ENCODE data around the gene SLC38A8.

Gene SLC38A8

GRCh38 chr16:84068041-84068440 lies 25.4 kb upstream of the SLC38A8 start:
- no peak for FAIRE-seq

- no peak for FAIRE-seq
These were observed 25.0 kb upstream of the SLC38A8 start for GRCh38 chr16:84067640-84068039.

GRCh38 chr16:84065536-84066132 lies 23.0 kb upstream of the SLC38A8 start:
- FAIRE-seq, result no peak

DNA sequence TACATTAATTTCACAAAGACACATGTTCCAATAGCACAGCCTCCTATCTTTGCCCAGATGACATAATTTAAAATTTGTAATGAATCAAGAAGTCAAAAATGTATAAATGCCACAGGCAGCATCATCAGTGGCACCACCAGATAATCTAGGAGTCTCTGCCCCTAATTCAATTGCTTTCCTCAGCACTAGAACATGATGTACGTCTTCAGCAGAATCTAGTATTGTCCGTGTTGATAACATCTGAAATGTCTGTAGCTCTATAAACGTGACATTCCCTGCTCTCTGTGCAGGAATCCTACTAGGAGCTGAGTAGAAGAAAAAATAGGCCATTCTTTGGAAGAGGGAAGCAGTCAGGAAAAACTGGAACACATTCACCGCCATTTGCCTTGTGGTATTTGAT lies 21.4 kb upstream of the SLC38A8 start:
- FAIRE-seq, result no peak

DNA sequence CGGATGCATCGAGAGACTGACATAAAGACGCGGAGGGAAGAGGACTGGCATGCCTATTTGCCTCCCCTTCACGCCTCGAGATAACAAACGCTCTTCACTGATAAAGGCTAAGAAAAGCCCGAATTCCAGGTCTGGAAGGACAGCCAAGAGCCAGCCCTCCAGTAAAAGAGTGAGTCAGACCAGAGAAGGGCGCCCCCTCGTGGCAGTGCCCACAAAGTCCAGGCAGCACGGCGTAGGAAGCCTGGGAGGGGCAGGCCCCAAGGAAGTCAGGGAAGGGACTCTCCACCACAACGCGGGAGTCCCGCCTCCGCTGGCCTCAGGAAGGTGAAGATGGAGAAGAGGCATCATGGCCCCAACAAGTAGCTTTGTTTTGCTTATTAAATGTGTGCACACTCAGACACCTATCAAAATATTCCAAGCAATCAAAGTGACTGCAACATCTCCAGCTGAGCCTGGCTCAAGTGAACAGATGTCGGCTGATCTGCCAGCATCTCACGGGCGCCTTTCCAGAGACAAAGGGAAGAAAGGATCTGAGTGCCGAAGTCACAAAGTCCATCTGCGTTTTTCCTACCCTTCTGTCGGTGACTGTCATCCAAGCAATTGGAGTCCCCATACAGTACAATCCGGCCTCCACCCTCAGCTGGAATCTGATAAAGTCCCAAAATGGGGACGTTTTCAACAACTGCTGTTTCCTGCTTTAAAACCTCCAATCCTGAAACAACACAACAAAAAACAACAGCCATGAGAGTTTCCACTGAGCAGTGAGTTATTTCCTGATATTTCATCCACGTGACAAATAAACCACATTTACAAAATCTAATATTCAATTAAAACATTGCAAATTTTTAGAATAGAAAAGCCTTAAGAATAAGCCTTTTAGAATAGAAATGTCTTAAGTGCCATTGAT lies 20.4 kb upstream of the SLC38A8 start:
- no peak for FAIRE-seq

GRCh38 chr16:84061236-84061819 lies 18.7 kb upstream of the SLC38A8 start:
- no peak for FAIRE-seq

DNA sequence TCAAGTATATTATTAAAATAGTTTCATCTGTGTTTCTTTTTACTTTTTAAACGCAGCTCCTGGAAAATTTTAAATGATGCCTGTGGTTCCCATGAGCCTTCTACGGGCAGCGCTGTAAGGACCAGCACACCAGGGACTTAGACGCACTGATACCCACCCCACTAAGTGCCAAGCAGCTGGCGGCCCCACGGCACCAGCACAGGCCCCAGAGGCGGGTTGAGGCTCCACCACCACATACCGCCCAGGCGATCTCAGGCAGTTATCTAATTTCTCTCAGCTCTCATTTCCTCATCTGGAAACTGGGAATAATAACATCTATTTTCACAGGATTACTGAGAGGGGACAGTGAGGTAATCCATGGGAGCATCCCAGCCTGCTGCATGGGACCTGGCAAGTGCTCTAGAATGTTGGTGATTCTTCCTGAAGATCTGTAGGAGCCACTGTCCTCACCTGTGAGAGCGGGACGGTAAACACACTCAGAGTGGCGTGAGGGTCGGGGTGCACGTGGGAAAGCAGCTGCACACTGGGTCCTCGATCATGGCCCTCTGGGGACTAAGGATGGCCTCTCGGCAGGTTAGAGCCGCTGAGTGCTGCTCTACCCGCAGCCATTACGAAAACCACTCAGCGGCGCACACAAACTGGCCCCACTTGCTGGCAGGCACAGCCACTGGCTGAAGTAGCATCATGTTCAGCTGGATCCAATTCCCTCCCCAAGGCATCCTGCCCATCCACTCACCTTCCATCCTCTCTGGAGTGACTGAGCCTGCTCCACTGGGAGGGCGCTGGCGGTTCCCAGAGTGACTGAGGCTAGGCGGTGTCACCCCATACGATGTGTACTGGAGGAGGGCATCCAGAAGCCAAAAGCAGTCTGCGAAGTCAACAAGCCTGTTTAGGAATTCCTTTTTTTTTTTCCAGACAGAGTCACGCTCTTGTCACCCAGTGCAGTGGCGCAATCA lies 17.6 kb upstream of the SLC38A8 start:
- no peak for FAIRE-seq

- no peak for FAIRE-seq
These were observed 16.5 kb upstream of the SLC38A8 start for GRCh38 chr16:84059111-84059510.

DNA sequence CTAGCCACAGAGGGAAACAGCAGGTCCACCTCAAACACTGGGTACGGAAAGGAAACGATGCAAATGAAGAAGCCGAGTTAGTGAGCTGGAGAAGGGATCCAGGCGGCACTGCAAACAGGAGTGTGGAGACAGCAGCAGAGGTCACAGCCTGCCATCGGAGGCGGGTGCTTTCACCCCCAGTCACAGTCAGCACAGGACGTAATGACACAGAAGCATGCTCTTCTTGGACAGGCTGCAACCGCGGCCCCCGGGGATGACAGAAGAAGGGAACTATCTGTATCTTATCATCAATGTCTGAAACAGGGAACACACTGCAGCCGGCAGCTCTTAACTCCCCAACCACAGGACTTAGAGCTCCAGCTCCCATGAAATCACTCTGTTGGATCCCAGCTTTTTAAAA lies 16.1 kb upstream of the SLC38A8 start:
- FAIRE-seq, result no peak

- FAIRE-seq, result no peak
These were observed 15.6 kb upstream of the SLC38A8 start for GRCh38 chr16:84058211-84058610.

DNA sequence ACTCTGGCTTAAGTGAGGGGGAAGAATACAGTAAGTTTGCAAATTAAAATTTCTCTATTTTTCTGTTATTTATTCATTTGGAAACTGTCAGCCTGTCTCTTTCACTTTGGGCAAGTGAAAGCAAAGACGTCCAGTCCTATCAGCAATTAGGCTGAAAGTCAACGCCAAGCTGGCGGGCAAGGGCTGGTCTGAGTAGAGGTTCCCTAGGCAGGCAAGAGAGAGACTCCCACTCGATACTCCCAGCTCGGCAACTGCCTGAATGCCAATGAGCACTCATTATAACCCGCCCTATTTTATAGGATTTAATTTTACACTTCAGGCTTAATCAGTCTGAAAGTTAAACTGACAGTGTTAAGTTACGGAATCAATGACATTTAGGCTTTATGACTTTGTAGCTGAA lies 14.3 kb upstream of the SLC38A8 start:
- FAIRE-seq, result no peak

DNA sequence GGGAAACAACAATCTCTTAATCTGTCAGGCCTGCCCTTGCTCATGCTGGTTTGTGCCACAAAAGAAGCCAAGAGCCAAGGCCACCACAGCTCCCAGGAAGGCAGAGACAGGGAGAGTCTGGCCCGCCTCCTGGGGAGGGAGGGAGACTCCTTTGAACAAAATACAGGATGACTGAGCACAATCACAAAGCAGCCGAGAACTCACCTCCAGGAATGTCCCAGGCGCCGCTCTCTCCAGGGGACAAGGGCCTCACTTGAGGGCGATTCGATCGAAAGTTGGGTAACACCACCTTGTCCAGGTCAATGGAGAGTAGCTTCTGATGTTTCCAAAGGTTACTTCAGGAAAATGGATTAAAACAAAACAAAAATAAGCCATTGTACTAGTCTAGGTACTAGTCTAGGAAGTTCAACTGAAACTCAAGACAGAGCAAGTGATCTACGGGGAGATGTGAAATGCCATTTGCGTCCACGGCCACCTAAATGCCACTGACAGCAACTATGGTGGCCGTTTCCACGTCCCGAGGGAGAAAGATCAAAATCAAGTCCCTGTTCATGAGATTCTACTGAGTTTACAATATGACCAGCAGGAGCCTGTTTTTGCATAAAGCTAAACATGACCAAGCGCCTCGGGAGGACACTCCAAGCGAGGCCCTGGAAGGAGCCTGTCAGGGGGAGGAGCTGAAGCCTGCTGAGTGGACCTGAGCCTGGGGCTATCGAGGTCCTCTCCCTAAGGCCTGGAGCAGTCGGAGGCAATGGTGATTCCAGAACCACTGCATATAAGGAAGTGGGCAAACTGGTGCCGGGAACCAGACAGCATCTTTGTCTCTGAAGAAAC lies 13.4 kb upstream of the SLC38A8 start:
- no peak for FAIRE-seq

DNA sequence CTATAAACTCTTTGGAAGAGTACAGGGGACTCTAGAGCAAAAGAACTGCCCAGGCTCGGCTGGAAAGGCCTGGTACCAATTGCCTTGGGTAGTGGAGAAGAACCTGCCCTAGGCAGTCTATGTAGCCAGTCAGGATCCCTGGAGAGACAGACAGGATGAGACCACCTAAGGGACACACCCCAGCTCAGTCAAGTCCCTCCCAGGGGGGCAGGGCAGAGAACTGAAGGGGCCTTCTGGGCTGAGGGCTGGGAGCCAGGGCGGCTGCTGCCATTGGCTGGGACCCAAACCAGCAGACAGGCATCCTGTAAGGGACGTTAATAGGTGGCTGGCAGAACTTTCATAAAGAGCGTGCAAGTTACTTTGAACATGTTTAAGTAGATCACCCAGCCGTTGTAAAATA lies 12.8 kb upstream of the SLC38A8 start:
- FAIRE-seq, result no peak

- FAIRE-seq, result no peak
These were observed 12.3 kb upstream of the SLC38A8 start for GRCh38 chr16:84054916-84055315.

GRCh38 chr16:84054271-84054670 lies 11.7 kb upstream of the SLC38A8 start:
- no peak for FAIRE-seq

DNA sequence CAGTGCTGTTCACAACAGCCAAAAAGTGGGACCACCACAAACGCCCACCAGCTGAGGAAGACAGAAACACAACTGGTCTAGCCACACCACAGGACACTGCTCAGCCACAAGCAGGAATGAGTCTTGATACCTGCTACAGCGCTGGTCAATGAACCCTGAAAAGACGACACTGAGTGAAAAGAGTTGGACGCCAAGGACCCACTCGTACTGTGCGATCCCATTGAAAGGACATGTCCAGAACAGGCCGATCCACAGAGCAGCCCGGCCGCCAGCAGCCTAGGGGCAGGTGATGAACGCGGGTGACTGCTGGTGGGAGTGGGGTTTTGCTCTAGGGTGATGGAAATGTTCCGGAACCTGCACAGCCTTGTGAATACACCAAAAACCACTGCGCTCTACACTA lies 10.6 kb upstream of the SLC38A8 start:
- FAIRE-seq, result no peak

GRCh38 chr16:84052071-84052622 lies 9.6 kb upstream of the SLC38A8 start:
- FAIRE-seq, result no peak

DNA sequence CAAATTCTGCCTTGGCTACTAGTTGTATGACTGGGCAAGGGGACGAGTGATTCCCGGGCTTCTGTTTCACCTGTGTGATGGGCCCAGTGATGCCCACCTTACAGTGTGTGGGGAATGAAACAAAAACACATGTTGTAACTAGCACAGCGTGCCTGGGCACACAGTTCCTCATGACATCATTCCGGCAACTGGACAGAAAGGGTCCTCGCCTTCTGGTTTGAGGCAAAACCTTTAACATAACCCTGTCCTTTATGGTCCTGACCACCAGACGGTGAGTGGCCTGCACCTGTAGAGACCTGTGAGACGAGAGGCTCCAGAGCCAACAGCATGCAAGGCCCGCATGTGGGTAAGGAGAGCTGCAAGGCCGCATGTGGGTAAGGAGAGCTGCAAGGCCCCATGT lies 7.7 kb upstream of the SLC38A8 start:
- no peak for FAIRE-seq

GRCh38 chr16:84049403-84050060 lies 6.9 kb upstream of the SLC38A8 start:
- no peak for FAIRE-seq

DNA sequence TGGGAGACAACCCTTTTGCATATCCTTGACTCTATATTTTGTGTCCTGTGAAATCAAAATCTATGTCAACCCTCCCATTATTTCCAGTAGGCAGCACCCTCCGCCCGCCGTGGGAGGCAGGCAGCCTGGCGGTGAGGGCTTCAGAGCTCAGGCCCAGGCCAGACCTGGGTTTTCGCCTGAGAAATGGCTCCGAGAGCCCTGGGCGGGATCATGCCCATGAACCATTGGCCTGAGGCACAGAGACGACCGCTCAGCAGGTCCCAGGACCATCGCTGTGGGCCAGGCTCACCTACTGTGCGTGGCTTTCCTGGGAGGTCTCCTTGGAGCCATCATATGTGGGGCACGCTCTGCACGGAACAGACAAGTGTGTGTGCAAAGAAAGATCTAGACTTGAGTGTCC lies 6.3 kb upstream of the SLC38A8 start:
- no peak for FAIRE-seq

- FAIRE-seq, result no peak
These were observed 5.7 kb upstream of the SLC38A8 start for GRCh38 chr16:84048270-84048669.

Measured in colon (tissue), 2 donors.